NCI-H187 (cell line): ENCODE results near the gene FLAD1.

Source experiments
- DNase-seq, 2 experiments: peaks; one replicate each; lab custom pipeline; 2025; lab: John Stamatoyannopoulos, UW

The FLAD1 gene

GRCh38 chr1:154952664-154953063 is 30.5 kb upstream of the FLAD1 start:
- DNase-seq, result no peak

- DNase-seq, result peak in 1 of 2 experiments; percentile 15
Observed at GRCh38 chr1:154953611-154954038, 29.5 kb upstream of the FLAD1 start.

- no peak for DNase-seq
Observed at GRCh38 chr1:154954541-154954940, 28.6 kb upstream of the FLAD1 start.

- peak in 1 of 2 experiments; percentile 16 for DNase-seq
Observed at GRCh38 chr1:154955039-154955717, 28.0 kb upstream of the FLAD1 start.

- DNase-seq, result peak; percentile 88 to 97
Observed at GRCh38 chr1:154955718-154956543, 27.2 kb upstream of the FLAD1 start, which contains the start of gene PBXIP1. PBXIP1 (minus strand) TSS chr1:154956099; CDS start chr1:154953721, 2,378 bp downstream.

- no peak for DNase-seq
Observed at GRCh38 chr1:154956544-154956941, 26.6 kb upstream of the FLAD1 start.

GRCh38 chr1:154957091-154957657 is 26.0 kb upstream of the FLAD1 start:
- no peak for DNase-seq

GRCh38 chr1:154958036-154958435 is 25.1 kb upstream of the FLAD1 start:
- DNase-seq, result no peak

GRCh38 chr1:154958681-154959425 is 24.3 kb upstream of the FLAD1 start:
- DNase-seq, result no peak

- DNase-seq, result no peak
Observed at GRCh38 chr1:154959426-154959780, 23.7 kb upstream of the FLAD1 start.

GRCh38 chr1:154960446-154961136 is 22.6 kb upstream of the FLAD1 start:
- no peak for DNase-seq

- peak; percentile 73 to 93 for DNase-seq
Observed at GRCh38 chr1:154961207-154962155, 21.7 kb upstream of the FLAD1 start, which contains the start of gene PYGO2. PYGO2 (minus strand) TSS chr1:154961782; CDS start chr1:154961576, 206 bp downstream.

GRCh38 chr1:154962156-154962749 is 20.9 kb upstream of the FLAD1 start:
- DNase-seq, result peak in 1 of 2 experiments; percentile 65

- no peak for DNase-seq
Observed at GRCh38 chr1:154962795-154963330, 20.3 kb upstream of the FLAD1 start.

- DNase-seq, result no peak
Observed at GRCh38 chr1:154963643-154964042, 19.5 kb upstream of the FLAD1 start.

GRCh38 chr1:154964359-154964758 is 18.8 kb upstream of the FLAD1 start:
- no peak for DNase-seq

- no peak for DNase-seq
Observed at GRCh38 chr1:154966111-154966510, 17.0 kb upstream of the FLAD1 start.

GRCh38 chr1:154967331-154967950 is 15.7 kb upstream of the FLAD1 start:
- no peak for DNase-seq

- no peak for DNase-seq
Observed at GRCh38 chr1:154968731-154969130, 14.4 kb upstream of the FLAD1 start.
